SU-DHL-6 (cell line): ENCODE data around the gene PDGFD.

ENCODE experiments used
- CTCF ChIP-seq: fragments of 200-600 bp; sonication (generic); IDR thresholded peaks from one replicate; pipeline ENCODE4 v1.5.1; 2017; ENCODE audit warnings: antibody characterized with exemption, mild to moderate bottlenecking, low read length, moderate library complexity; ENCODE audit not compliant: insufficient read depth, poor library complexity, severe bottlenecking
- EZH2phosphoT487 ChIP-seq: fragments of 200-600 bp; sonication (generic), shearing (Covaris generic); conservative IDR thresholded peaks from 2 replicates; pipeline ENCODE4 v1.6.1; 2018; ENCODE audit warnings: mild to moderate bottlenecking, antibody characterized with exemption, low read length, moderate library complexity, mixed read lengths

DNA sequence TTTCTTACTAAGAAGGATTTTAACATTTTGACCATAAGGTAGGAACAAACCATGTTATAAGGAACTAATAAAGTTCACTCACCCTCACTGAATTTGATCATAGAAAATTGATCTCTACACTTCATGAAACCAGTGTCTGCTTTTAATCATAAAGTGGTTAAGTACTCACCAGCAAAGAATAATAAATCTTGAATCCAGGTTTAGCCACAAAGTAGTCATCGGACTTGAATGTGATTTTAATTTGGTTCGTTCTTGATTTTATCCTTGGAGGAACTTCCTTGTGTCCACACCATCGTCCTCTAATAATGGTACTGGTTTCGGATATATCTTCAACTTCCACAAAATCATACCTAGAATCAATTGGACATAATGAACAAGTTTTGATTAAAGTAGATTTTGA lies 168.1 kb downstream of the PDGFD start:
- TF ChIP-seq CTCF, result no peak
- TF ChIP-seq EZH2phosphoT487, result no peak
